ENCODE results near the gene PRR13.
"Not testable (repeated sequence)": the region's sequence is repeated elsewhere in the genome, so short reads cannot be mapped to it uniquely, and the experiment has no call there.

PRR13 gene

GRCh38 chr12:53428741-53429140 lies 12.8 kb upstream of the PRR13 start:
- DNase-seq (ENCODE audit: low read depth), result no peak
- H3K4me3 ChIP-seq (ENCODE audit: low read length), result no peak overlapping the region
- TF ChIP-seq, protein P1, sequence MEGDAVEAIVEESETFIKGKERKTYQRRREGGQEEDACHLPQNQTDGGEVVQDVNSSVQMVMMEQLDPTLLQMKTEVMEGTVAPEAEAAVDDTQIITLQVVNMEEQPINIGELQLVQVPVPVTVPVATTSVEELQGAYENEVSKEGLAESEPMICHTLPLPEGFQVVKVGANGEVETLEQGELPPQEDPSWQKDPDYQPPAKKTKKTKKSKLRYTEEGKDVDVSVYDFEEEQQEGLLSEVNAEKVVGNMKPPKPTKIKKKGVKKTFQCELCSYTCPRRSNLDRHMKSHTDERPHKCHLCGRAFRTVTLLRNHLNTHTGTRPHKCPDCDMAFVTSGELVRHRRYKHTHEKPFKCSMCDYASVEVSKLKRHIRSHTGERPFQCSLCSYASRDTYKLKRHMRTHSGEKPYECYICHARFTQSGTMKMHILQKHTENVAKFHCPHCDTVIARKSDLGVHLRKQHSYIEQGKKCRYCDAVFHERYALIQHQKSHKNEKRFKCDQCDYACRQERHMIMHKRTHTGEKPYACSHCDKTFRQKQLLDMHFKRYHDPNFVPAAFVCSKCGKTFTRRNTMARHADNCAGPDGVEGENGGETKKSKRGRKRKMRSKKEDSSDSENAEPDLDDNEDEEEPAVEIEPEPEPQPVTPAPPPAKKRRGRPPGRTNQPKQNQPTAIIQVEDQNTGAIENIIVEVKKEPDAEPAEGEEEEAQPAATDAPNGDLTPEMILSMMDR (IDR thresholded peaks at IDR 0.05; ENCODE audit: insufficient read depth, low read depth, low read length, missing control alignments), result no peak

GRCh38 chr12:53430116-53430515 lies 11.4 kb upstream of the PRR13 start:
- TF ChIP-seq, protein P1 (IDR thresholded peaks at IDR 0.05; ENCODE audit: insufficient read depth, low read depth, low read length, missing control alignments), result no peak
- no peak overlapping the region for H3K4me3 ChIP-seq (ENCODE audit: low read length)
- no peak for DNase-seq (ENCODE audit: low read depth)

DNA sequence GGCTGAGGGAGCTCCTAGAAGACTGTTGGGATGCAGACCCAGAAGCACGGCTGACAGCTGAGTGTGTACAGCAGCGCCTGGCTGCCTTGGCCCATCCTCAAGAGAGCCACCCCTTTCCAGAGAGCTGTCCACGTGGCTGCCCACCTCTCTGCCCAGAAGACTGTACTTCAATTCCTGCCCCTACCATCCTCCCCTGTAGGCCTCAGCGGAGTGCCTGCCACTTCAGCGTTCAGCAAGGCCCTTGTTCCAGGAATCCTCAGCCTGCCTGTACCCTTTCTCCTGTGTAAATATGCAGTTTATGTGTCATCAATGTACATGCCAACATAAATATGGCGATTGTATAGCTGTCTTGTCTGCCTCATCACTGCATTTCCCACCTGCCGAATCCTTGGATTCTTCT lies 10.3 kb upstream of the PRR13 start:
- TF ChIP-seq, protein P1 (IDR thresholded peaks at IDR 0.05; ENCODE audit: insufficient read depth, low read depth, low read length, missing control alignments), result no peak
- DNase-seq (ENCODE audit: low read depth), result peak; percentile 66
- no peak overlapping the region for H3K4me3 ChIP-seq (ENCODE audit: low read length)

- not testable (repeated sequence) for DNase-seq (ENCODE audit: low read depth); H3K4me3 ChIP-seq (ENCODE audit: low read length)
These were observed 6.2 kb upstream of the PRR13 start for GRCh38 chr12:53435326-53435725.

GRCh38 chr12:53439582-53439981 lies 2.0 kb upstream of the PRR13 start:
- not testable (repeated sequence) for H3K4me3 ChIP-seq (ENCODE audit: low read length); DNase-seq (ENCODE audit: low read depth)

DNA sequence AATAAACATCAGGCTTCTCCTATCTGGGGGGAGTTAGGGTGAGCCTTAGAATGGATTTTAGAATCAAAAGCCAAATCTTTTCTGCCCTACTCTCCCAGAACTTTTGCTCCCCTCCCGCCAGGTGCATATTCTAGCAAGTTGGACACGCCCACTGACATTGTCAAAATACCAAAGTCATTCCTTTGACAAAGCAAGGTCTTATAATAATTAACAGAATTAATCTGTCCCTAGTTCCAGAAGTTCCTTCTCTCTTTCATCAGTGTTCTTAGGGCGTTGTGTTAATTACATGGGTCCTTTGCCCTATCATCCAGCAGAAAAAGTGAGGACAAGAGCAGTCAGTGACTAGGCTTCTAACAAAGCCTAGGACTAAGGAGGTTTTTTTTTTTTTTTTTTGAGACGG lies 2.4 kb downstream of the PRR13 start:
- TF ChIP-seq, protein P1 (IDR thresholded peaks at IDR 0.05; ENCODE audit: insufficient read depth, low read depth, low read length, missing control alignments), result no peak
- H3K4me3 ChIP-seq (ENCODE audit: low read length), result no peak overlapping the region
- DNase-seq (ENCODE audit: low read depth), result no peak

GRCh38 chr12:53444593-53445325 lies 3.2 kb downstream of the PRR13 start:
- DNase-seq (ENCODE audit: low read depth); H3K4me3 ChIP-seq (ENCODE audit: low read length): not testable (repeated sequence)

GRCh38 chr12:53450936-53451335 lies 9.4 kb downstream of the PRR13 start:
- TF ChIP-seq, protein P1 (IDR thresholded peaks at IDR 0.05; ENCODE audit: insufficient read depth, low read depth, low read length, missing control alignments), result no peak
- no peak for DNase-seq (ENCODE audit: low read depth)
- H3K4me3 ChIP-seq (ENCODE audit: low read length), result no peak overlapping the region

Measured in epithelial cell of esophagus (primary cell).